ENCODE measurements around the gene GUCY2F.

GUCY2F gene

DNA sequence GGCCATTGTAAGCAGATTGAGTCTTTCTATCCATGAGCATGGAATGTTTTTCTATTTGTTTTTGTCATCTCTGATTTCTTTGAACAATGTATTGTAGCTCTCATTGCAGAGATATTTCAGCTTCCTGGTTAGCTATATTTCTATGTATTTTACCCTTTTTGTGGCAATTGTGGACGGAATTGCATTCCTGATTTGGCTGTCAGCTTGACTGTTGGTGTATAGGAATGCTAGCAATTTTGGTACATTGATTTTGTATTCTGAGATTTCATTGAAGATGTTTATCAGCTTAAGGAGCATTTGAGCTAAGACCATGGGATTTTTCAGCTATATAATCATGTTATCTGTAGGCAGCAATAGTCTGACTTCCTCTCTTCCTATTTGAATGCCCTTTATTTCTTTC lies 154.6 kb downstream of the GUCY2F start:
- no peak overlapping the region for H3K4me3 ChIP-seq (ENCODE audit: low read depth, low read length)
- DNase-seq (ENCODE audit: low read depth), result no peak
- TF ChIP-seq, protein P1, sequence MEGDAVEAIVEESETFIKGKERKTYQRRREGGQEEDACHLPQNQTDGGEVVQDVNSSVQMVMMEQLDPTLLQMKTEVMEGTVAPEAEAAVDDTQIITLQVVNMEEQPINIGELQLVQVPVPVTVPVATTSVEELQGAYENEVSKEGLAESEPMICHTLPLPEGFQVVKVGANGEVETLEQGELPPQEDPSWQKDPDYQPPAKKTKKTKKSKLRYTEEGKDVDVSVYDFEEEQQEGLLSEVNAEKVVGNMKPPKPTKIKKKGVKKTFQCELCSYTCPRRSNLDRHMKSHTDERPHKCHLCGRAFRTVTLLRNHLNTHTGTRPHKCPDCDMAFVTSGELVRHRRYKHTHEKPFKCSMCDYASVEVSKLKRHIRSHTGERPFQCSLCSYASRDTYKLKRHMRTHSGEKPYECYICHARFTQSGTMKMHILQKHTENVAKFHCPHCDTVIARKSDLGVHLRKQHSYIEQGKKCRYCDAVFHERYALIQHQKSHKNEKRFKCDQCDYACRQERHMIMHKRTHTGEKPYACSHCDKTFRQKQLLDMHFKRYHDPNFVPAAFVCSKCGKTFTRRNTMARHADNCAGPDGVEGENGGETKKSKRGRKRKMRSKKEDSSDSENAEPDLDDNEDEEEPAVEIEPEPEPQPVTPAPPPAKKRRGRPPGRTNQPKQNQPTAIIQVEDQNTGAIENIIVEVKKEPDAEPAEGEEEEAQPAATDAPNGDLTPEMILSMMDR (conservative IDR thresholded peaks at IDR 0.05; ENCODE audit: low read depth, low read length), result no peak
